Measurements from ENCODE around the gene CCNY. TPM values are rescaled to one million over a fixed set of nuclear protein-coding genes. Genes with fewer than 3 reads are reported as not detected.

The CCNY gene
- total RNA-seq, 1 experiment from 2014 or later, result 122 TPM

GRCh38 chr10:35442592-35442991 lies 106.3 kb downstream of the CCNY start:
- Histone ChIP-seq H3K4me1 (peaks cover 5% of the 10 kb centered on the region), H3K27me3 (replicated peaks; ENCODE audit: control insufficient read depth, insufficient read depth, low read length) (no peaks in the 10 kb centered on the region), H3K4me3 (ENCODE audit: low read depth, low read length) (no peak overlapping the region), H3K36me3 (ENCODE audit: control insufficient read depth, insufficient read depth, low read length) (0 out of 2 replicates have a peak, but pooled peaks cover 2% of the 10 kb centered on the region), H3K9me3 (peaks cover 36% of the 10 kb centered on the region)
- peaks cover 18% of the 10 kb centered on the region for H3K36me3 Mint-ChIP-seq (ENCODE audit: insufficient read depth, unreplicated experiment)
- H3K9me3 Mint-ChIP-seq (ENCODE audit: unreplicated experiment), result peaks cover 42% of the 10 kb centered on the region
- CTCF ChIA-PET, result no interaction called here
- no peak for DNase-seq
- POLR2A ChIA-PET, result no interaction called here
- peaks cover under 1% of the 10 kb centered on the region for H3K4me1 Mint-ChIP-seq (ENCODE audit: low read depth, unreplicated experiment)
- TF ChIP-seq, protein P1, sequence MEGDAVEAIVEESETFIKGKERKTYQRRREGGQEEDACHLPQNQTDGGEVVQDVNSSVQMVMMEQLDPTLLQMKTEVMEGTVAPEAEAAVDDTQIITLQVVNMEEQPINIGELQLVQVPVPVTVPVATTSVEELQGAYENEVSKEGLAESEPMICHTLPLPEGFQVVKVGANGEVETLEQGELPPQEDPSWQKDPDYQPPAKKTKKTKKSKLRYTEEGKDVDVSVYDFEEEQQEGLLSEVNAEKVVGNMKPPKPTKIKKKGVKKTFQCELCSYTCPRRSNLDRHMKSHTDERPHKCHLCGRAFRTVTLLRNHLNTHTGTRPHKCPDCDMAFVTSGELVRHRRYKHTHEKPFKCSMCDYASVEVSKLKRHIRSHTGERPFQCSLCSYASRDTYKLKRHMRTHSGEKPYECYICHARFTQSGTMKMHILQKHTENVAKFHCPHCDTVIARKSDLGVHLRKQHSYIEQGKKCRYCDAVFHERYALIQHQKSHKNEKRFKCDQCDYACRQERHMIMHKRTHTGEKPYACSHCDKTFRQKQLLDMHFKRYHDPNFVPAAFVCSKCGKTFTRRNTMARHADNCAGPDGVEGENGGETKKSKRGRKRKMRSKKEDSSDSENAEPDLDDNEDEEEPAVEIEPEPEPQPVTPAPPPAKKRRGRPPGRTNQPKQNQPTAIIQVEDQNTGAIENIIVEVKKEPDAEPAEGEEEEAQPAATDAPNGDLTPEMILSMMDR (IDR thresholded peaks at IDR 0.05; ENCODE audit: insufficient read depth in 1 of 2, low read depth in 1 of 2, low read length in 1 of 2, severe bottlenecking in 1 of 2, unreplicated experiment in 1 of 2), result no peak
- BruUV-seq (replicated peaks), result no TSS peak
- H3K27ac Mint-ChIP-seq (ENCODE audit: unreplicated experiment), result no peak overlapping the region
- no peaks in the 10 kb centered on the region for H3K27me3 Mint-ChIP-seq (ENCODE audit: insufficient read depth, unreplicated experiment)
- no peak overlapping the region for H3K4me3 Mint-ChIP-seq (ENCODE audit: unreplicated experiment)
- intact Hi-C loops (cut with micrococcal nuclease; ENCODE audit: unreplicated experiment), result no loop called here

- Histone ChIP-seq H3K4me3 (ENCODE audit: low read depth, low read length) (no peak overlapping the region), H3K27me3 (replicated peaks; ENCODE audit: control insufficient read depth, insufficient read depth, low read length) (no peaks in the 10 kb centered on the region), H3K4me1 (peaks cover 15% of the 10 kb centered on the region), H3K9me3 (peaks cover 33% of the 10 kb centered on the region), H3K36me3 (ENCODE audit: control insufficient read depth, insufficient read depth, low read length) (0 out of 2 replicates have a peak, but pooled peaks cover 2% of the 10 kb centered on the region)
- intact Hi-C loops (cut with micrococcal nuclease; ENCODE audit: unreplicated experiment), result no loop called here
- H3K36me3 Mint-ChIP-seq (ENCODE audit: insufficient read depth, unreplicated experiment), result peaks cover 15% of the 10 kb centered on the region
- H3K4me1 Mint-ChIP-seq (ENCODE audit: low read depth, unreplicated experiment), result peaks cover 13% of the 10 kb centered on the region
- ChIA-PET CTCF (no interaction called here), POLR2A (no interaction called here)
- no TSS peak for BruUV-seq (replicated peaks)
- no peaks in the 10 kb centered on the region for H3K27me3 Mint-ChIP-seq (ENCODE audit: insufficient read depth, unreplicated experiment)
- H3K9me3 Mint-ChIP-seq (ENCODE audit: unreplicated experiment), result peaks cover 36% of the 10 kb centered on the region
- H3K4me3 Mint-ChIP-seq (ENCODE audit: unreplicated experiment), result no peak overlapping the region
- TF ChIP-seq, protein P1 (IDR thresholded peaks at IDR 0.05; ENCODE audit: insufficient read depth in 1 of 2, low read depth in 1 of 2, low read length in 1 of 2, severe bottlenecking in 1 of 2, unreplicated experiment in 1 of 2), result no peak
- H3K27ac Mint-ChIP-seq (ENCODE audit: unreplicated experiment), result no peak overlapping the region
- no peak for DNase-seq
Observed at GRCh38 chr10:35443858-35444257, 107.5 kb downstream of the CCNY start.

DNA sequence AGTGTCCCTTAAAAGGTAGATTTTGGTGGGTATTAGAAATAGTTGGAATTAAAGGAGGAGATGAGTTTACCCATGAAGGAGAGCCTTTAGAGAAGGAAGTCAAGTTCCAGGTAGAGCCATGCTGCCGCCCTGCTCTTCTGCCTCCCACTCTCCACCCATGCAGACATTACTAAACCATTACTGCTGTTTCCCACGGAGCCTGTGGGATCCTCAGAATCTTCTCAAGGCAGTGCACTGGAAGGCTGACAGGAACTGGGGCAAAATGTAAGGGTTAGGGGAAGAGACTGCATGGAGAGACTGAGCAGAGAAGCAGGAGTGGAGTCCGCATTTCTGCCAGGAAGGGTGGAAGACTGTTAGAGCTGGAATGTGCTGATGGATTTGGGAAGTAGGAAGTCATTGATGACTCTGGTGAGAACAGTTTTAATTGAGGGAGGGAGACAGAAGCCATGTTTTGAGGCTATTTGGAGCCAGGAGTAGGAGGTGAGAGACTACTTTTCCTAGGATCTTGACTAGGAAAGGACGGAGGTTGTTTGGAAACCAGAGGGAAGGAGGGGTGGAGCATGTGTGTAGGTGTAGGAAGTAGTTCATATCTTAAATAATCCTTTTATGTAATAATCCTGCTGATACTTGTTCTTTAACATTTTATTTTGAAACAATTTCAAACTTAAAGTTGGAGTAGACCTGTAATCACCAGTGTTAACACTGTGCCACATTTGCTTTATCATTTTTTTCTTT lies 109.0 kb downstream of the CCNY start:
- H3K9me3 ChIP-seq, result peaks cover 23% of the 10 kb centered on the region
- ChIA-PET POLR2A (no interaction called here), CTCF (no interaction called here)
- no peaks in the 10 kb centered on the region for H3K27me3 ChIP-seq (replicated peaks; ENCODE audit: control insufficient read depth, insufficient read depth, low read length)
- no peak overlapping the region for H3K4me3 ChIP-seq (ENCODE audit: low read depth, low read length)
- 0 out of 2 replicates have a peak, but pooled peaks cover 2% of the 10 kb centered on the region for H3K36me3 ChIP-seq (ENCODE audit: control insufficient read depth, insufficient read depth, low read length)
- intact Hi-C loops (cut with micrococcal nuclease; ENCODE audit: unreplicated experiment), result no loop called here
- no peak for DNase-seq
- peaks cover 26% of the 10 kb centered on the region for H3K9me3 Mint-ChIP-seq (ENCODE audit: unreplicated experiment)
- H3K27me3 Mint-ChIP-seq (ENCODE audit: insufficient read depth, unreplicated experiment), result no peaks in the 10 kb centered on the region
- TF ChIP-seq, protein P1 (IDR thresholded peaks at IDR 0.05; ENCODE audit: insufficient read depth in 1 of 2, low read depth in 1 of 2, low read length in 1 of 2, severe bottlenecking in 1 of 2, unreplicated experiment in 1 of 2), result no peak
- H3K4me1 Mint-ChIP-seq (ENCODE audit: low read depth, unreplicated experiment), result peaks cover 27% of the 10 kb centered on the region
- no TSS peak for BruUV-seq (replicated peaks)
- H3K27ac Mint-ChIP-seq (ENCODE audit: unreplicated experiment), result no peak overlapping the region
- peaks cover 15% of the 10 kb centered on the region for H3K4me1 ChIP-seq
- peaks cover 13% of the 10 kb centered on the region for H3K36me3 Mint-ChIP-seq (ENCODE audit: insufficient read depth, unreplicated experiment)
- H3K4me3 Mint-ChIP-seq (ENCODE audit: unreplicated experiment), result no peak overlapping the region

Measured in Caco-2 (cell line).